ENCODE results near the gene DNAJC5G.

DNA sequence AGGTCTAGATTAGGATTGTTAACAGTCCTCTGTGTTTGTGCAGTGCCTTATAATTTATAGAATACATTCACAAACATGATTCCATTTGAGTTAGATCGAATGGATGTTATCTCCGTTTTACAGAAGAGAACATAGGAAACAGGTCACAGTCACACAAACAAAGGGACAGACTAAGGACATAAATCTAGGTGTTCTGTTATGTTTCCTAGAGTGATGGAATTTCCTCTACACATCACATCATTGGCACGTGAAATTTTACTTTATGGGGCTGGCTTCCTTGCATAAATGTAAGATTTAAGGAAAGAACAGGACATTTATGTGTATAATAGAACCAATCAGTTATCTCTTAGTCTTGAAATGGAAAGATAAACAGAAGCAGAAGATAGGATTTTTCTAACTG is 13.4 kb downstream of the DNAJC5G start:
- TF ChIP-seq CTCF (IDR thresholded peaks at IDR 0.05) (no peak), POLR2A (IDR thresholded peaks at IDR 0.05) (no peak)
